Peyer's patch (tissue), 4 donors: ENCODE measurements around the gene SAA1.

ENCODE experiments used
- POLR2A ChIP-seq, 2 donors: fragments of 450-650 bp; IDR thresholded peaks; one replicate each; pipeline ENCODE4 v1.5.1; 2017; ENCODE audit warnings: antibody characterized with exemption in 2 of 2, mild to moderate bottlenecking in 2 of 2, moderate library complexity in 2 of 2
- TF ChIP-seq, protein P1 (sequence below), 6 experiments: fragments of 450-650 bp in 4 of 6; fragments of 200-600 bp in 2 of 6; sonication (generic) in 1 of 6; IDR thresholded peaks; one replicate each; pipeline ENCODE4 v1.5.1; 2017 to 2019; ENCODE audit warnings: antibody characterized with exemption in 6 of 6, mild to moderate bottlenecking in 3 of 6, moderate library complexity in 1 of 6

DNA sequence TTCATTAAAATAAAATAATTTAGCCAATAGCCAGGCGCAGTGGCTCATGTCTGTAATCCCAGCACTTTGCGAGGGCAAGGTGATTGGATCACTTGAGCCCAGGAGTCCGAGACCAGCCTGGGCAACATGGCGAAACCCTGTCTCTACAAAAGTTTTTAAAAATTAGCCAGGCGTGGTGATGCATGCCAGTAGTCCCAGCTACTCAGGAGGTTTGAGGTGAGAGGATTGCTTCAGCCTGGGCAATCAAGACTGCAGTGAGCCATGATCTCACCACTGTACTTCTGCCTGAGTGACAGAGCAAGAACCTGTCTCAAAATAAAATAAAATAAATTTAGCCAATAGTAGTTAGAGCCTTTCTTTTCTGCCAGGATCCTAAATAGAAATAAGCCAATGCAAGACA is 43.6 kb downstream of the SAA1 start:
- TF ChIP-seq, protein P1, sequence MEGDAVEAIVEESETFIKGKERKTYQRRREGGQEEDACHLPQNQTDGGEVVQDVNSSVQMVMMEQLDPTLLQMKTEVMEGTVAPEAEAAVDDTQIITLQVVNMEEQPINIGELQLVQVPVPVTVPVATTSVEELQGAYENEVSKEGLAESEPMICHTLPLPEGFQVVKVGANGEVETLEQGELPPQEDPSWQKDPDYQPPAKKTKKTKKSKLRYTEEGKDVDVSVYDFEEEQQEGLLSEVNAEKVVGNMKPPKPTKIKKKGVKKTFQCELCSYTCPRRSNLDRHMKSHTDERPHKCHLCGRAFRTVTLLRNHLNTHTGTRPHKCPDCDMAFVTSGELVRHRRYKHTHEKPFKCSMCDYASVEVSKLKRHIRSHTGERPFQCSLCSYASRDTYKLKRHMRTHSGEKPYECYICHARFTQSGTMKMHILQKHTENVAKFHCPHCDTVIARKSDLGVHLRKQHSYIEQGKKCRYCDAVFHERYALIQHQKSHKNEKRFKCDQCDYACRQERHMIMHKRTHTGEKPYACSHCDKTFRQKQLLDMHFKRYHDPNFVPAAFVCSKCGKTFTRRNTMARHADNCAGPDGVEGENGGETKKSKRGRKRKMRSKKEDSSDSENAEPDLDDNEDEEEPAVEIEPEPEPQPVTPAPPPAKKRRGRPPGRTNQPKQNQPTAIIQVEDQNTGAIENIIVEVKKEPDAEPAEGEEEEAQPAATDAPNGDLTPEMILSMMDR (IDR thresholded peaks at IDR 0.05): no peak
- no peak for TF ChIP-seq POLR2A (IDR thresholded peaks at IDR 0.05)
